BJ (cell line): ENCODE measurements around the gene CDA. TPM values are rescaled to one million over a fixed set of nuclear protein-coding genes. Genes with fewer than 3 reads are reported as not detected.
A peak's percentile ranks its signal among the peaks of the same experiment; 100 is the strongest.

Experiments used
- CTCF ChIA-PET: fragments of 350-600 bp; formaldehyde crosslinking; extraction: SDS; loops from one replicate; lab custom pipeline; 2021; ENCODE audit warnings: antibody characterized with exemption, inconsistent platforms; lab: Yijun Ruan, JAX
- POLR2A ChIA-PET: fragments of 300-600 bp; sonication (Branson Sonifier 250); formaldehyde crosslinking; extraction: SDS; loops from one replicate; lab custom pipeline; 2021; ENCODE audit warnings: antibody characterized with exemption; lab: Charles Lee
- DNase-seq: peaks from one replicate; pipeline ENCODE4 v3.0.0-alpha.2; 2011; ENCODE audit warnings: low read depth
- H3K27me3 ChIP-seq: 2 replicates; pipeline ENCODE4 v1.6.0; 2011; ENCODE audit warnings: low read length; ENCODE audit not compliant: control insufficient read depth, insufficient read depth
- H3K36me3 ChIP-seq: 2 replicates; pipeline ENCODE4 v1.5.1; 2011; ENCODE audit warnings: low read length; ENCODE audit not compliant: control insufficient read depth, insufficient read depth
- H3K4me3 ChIP-seq: 2 replicates; pipeline ENCODE4 v1.5.1; 2011; ENCODE audit warnings: low read depth, mild to moderate bottlenecking, control low read depth, low read length
- polyA plus RNA-seq: library from polyadenylated mRNA; depleted of rRNA; stranded (reverse); fragments of >200 nt; gene quantifications from 2 replicates; pipeline ENCODE4 v1.2.3, GENCODE V29; 2011
- TF ChIP-seq, protein P1 (sequence below): IDR thresholded peaks from 2 replicates; pipeline ENCODE4 v1.5.1; 2011; ENCODE audit warnings: low read depth, mild to moderate bottlenecking, control low read depth, inconsistent platforms, low read length, moderate library complexity; ENCODE audit not compliant: insufficient read depth

Gene CDA
- polyA plus RNA-seq, 1 experiment: 7.5 TPM

DNA sequence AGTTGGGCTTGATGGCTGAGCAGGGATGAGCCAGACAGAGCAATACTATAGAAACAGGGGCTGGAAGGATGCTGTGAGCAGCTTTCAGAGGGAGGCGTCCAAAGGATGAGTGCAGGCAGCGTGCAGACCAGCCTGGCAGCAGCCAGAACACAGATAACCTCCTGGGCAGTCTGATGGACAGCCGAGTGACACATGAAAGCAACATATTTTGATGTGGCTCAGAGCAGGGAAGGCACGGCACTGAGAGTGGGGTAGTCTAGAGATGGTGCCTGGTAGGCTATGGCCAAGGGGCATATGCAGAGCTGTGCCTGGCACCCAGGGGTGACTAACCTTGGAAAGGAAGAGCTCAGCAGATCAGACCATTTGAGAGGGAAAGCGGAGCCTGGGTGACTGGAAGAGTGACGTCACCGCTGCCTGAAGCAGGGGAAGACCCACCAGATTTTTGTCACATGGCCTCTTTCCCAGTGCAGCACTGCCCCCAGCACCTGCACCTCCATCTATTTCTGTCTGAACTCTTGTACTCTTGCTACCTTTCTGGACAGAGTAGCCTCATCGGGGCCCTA is 48.0 kb downstream of the CDA start:
- CTCF ChIA-PET: interaction anchor here (0.6 to 8.0 kb wide), 4 partner anchors 50 to 114 kb away, joined by 3 to 125 read pairs (median 47); partner anchors contain the start of gene CDA
- Histone ChIP-seq H3K27me3 (no peaks in the 10 kb centered on the region), H3K4me3 (no peak overlapping the region), H3K36me3 (peaks cover 24% of the 10 kb centered on the region)
- DNase-seq: no peak
- POLR2A ChIA-PET: no interaction called here
- TF ChIP-seq, protein P1, sequence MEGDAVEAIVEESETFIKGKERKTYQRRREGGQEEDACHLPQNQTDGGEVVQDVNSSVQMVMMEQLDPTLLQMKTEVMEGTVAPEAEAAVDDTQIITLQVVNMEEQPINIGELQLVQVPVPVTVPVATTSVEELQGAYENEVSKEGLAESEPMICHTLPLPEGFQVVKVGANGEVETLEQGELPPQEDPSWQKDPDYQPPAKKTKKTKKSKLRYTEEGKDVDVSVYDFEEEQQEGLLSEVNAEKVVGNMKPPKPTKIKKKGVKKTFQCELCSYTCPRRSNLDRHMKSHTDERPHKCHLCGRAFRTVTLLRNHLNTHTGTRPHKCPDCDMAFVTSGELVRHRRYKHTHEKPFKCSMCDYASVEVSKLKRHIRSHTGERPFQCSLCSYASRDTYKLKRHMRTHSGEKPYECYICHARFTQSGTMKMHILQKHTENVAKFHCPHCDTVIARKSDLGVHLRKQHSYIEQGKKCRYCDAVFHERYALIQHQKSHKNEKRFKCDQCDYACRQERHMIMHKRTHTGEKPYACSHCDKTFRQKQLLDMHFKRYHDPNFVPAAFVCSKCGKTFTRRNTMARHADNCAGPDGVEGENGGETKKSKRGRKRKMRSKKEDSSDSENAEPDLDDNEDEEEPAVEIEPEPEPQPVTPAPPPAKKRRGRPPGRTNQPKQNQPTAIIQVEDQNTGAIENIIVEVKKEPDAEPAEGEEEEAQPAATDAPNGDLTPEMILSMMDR: no peak

DNA sequence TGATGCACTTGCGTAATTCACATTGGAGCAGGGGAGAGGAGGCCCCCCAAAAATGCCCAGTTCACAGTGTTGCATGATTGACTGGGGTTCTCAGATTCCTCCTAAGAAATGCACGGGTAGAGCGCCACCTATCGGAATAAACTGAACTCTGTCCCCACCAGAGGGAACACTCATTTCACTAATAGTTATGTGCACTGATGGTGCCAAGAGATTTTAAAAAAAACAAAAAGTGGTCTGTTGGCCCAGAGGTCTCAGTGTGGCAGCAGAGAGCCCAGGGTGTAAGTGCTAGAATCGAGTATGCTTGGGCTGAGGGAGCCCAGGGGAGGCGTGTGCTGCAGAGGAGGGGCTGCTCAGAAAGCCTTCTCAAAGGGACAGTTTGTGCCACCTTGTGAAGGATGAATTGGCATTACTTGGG is 51.3 kb downstream of the CDA start:
- TF ChIP-seq, protein P1: peak; percentile 77
- CTCF ChIA-PET: interaction anchor here (0.9 to 6.2 kb wide), 9 partner anchors 9 to 541 kb away, joined by 3 to 64 read pairs (median 4); no protein-coding TSS in a partner anchor
- DNase-seq: no peak
- POLR2A ChIA-PET: no interaction called here
- H3K27me3 ChIP-seq: no peaks in the 10 kb centered on the region
- peaks cover 40% of the 10 kb centered on the region for H3K36me3 ChIP-seq
- no peak overlapping the region for H3K4me3 ChIP-seq

DNA sequence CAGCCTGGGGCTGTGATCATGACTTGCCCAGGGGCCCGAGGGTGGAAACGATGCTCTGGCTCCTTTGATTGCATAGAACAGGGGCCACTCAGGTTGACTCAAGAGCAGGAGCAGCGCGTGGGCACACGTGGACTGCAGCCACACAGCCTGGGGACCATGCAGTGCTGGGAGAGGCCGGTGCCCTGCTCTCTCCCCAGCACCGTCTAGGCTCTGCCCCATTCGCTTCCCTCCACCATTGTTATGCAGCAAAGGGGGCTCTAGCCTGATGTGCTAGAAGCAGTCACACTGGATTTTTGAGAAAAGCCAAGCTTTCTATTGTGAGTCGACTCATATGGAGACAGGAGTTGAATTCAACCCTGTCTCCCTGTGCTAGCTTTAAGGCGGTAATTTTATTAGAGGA is 53.1 kb downstream of the CDA start:
- TF ChIP-seq, protein P1: no peak
- no peak for DNase-seq
- POLR2A ChIA-PET: no interaction called here
- CTCF ChIA-PET: interaction anchor here (0.8 to 6.2 kb wide), 8 partner anchors 8 to 125 kb away, joined by 3 to 64 read pairs (median 8); partner anchors contain the start of gene PINK1
- Histone ChIP-seq H3K27me3 (no peaks in the 10 kb centered on the region), H3K36me3 (peaks cover 44% of the 10 kb centered on the region), H3K4me3 (no peak overlapping the region)

DNA sequence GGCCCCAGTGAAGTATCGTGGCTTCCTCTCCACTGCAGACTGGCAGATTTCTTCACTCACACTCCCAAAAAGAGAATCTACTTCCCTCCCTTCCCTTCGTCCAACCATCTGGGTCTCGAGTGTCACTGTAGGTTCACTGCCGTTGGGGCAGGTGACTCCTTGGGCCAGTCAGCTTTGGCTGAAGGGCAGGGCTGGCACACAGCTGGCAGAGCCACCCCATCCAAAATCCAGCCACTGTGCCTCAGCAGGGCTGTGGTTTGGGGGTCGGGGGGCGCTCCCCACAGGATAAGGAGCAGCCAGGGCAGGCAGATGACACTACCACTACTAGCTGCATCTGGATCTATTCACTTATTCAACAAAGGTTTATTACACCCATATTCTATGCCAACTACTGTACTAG is 54.2 kb downstream of the CDA start:
- TF ChIP-seq, protein P1: no peak
- H3K36me3 ChIP-seq: peaks cover 41% of the 10 kb centered on the region
- POLR2A ChIA-PET: no interaction called here
- no peaks in the 10 kb centered on the region for H3K27me3 ChIP-seq
- DNase-seq: no peak
- CTCF ChIA-PET: interaction anchor here (1.2 to 6.2 kb wide), 3 partner anchors 9 to 118 kb away, joined by 3 to 59 read pairs (median 10); partner anchors contain the start of gene PINK1
- no peak overlapping the region for H3K4me3 ChIP-seq

DNA sequence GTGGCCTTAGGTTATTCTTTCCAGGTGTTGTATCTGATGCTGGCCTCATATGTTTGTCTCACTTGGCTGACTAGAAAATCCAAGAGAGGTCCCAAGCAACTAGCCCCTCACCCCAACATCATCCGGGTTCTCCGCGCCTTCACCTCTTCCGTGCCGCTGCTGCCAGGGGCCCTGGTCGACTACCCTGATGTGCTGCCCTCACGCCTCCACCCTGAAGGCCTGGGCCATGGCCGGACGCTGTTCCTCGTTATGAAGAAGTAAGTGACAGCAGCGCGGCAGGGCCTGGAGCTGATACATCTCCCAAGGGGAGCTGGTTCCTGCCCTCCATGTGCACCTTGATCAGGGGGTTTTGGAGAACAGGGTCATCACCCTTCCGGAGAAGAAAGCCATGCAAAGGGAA is 55.5 kb downstream of the CDA start:
- CTCF ChIA-PET: no interaction called here
- Histone ChIP-seq H3K27me3 (no peaks in the 10 kb centered on the region), H3K36me3 (peaks cover 45% of the 10 kb centered on the region), H3K4me3 (no peak overlapping the region)
- TF ChIP-seq, protein P1: no peak
- POLR2A ChIA-PET: no interaction called here
- DNase-seq: no peak
